PC-9 (cell line): ENCODE data around the gene DNAI4. TPM values are rescaled to one million over a fixed set of nuclear protein-coding genes. Genes with fewer than 3 reads are reported as not detected.

Experiments used
- BruUV-seq: library from RNA; stranded (reverse); fragments of 400-500 nt; replicated peaks from 2 replicates; lab custom pipeline; 2021; lab: Mats Ljungman, UMichigan
- CTCF ChIA-PET: fragments of 300-600 bp; sonication (Branson Sonifier 250); formaldehyde crosslinking; loops from one replicate; lab custom pipeline; 2022; ENCODE audit warnings: antibody characterized with exemption; lab: Charles Lee
- POLR2A ChIA-PET: fragments of 300-600 bp; sonication (Branson Sonifier 250); formaldehyde crosslinking; loops from one replicate; lab custom pipeline; 2022; ENCODE audit warnings: antibody characterized with exemption; ENCODE audit not compliant: unreplicated experiment; lab: Charles Lee
- DNase-seq, 2 experiments: peaks; one replicate each; pipeline versions ENCODE4 v3.0.0 to v3.0.0-alpha.2; 2015 to 2022; ENCODE audit warnings: mixed read lengths in 1 of 2
- H2AFZ ChIP-seq: fragments of 200-600 bp; sonication (generic); 2 replicates; pipeline ENCODE4 v1.8.1; 2017; ENCODE audit warnings: antibody characterized with exemption
- H3F3A ChIP-seq: fragments of 200-600 bp; sonication (generic); 2 replicates; pipeline ENCODE4 v1.8.1; 2017; ENCODE audit warnings: antibody characterized with exemption, mild to moderate bottlenecking, low read depth; ENCODE audit not compliant: insufficient read depth
- H3K27ac ChIP-seq: fragments of 200-600 bp; sonication (generic); 2 replicates; pipeline ENCODE4 v1.6.1; 2016; ENCODE audit warnings: mixed run types
- H3K27me3 ChIP-seq: fragments of 200-600 bp; sonication (generic); 2 replicates; pipeline ENCODE4 v1.6.1; 2016; ENCODE audit warnings: low read depth, mixed run types; ENCODE audit not compliant: insufficient read depth
- H3K36me3 ChIP-seq: fragments of 200-600 bp; sonication (generic); 2 replicates; pipeline ENCODE4 v1.6.1; 2016; ENCODE audit warnings: low read depth, mixed run types
- H3K4me1 ChIP-seq: fragments of 200-600 bp; sonication (generic); replicated peaks from 2 replicates; pipeline ENCODE4 v1.6.1; 2016; ENCODE audit warnings: mixed run types; ENCODE audit not compliant: insufficient read depth
- H3K4me2 ChIP-seq: fragments of 200-600 bp; sonication (generic); 2 replicates; pipeline ENCODE4 v1.6.1; 2017; ENCODE audit warnings: mixed run types
- H3K4me3 ChIP-seq: fragments of 200-600 bp; sonication (generic); 2 replicates; pipeline ENCODE4 v1.6.1; 2016; ENCODE audit warnings: mixed run types
- H3K79me2 ChIP-seq: fragments of 200-600 bp; sonication (generic); 2 replicates; pipeline ENCODE4 v1.6.1; 2017; ENCODE audit warnings: low read depth, mixed run types
- H3K9me2 ChIP-seq: fragments of 200-600 bp; sonication (generic); 2 replicates; pipeline ENCODE4 v1.8.1; 2017; ENCODE audit warnings: mild to moderate bottlenecking; ENCODE audit not compliant: insufficient read depth
- H3K9me3 ChIP-seq: fragments of 200-600 bp; sonication (generic); 2 replicates; pipeline ENCODE4 v1.8.1; 2016; ENCODE audit warnings: low read depth; ENCODE audit not compliant: insufficient read depth
- H4K20me1 ChIP-seq: fragments of 200-600 bp; sonication (generic); 2 replicates; pipeline ENCODE4 v1.8.1; 2017; ENCODE audit not compliant: insufficient read depth
- EZH2 ChIP-seq: fragments of 200-600 bp; sonication (generic); IDR thresholded peaks from 2 replicates; pipeline ENCODE4 v1.8.0; 2017; ENCODE audit warnings: antibody characterized with exemption, low read depth
- intact Hi-C: fragments of 100-400 bp; cut with micrococcal nuclease; formaldehyde crosslinking; loops from one replicate; pipeline ENCODE4 v1.10.0; 2022; ENCODE audit not compliant: unreplicated experiment
- total RNA-seq: library from RNA; stranded (reverse); gene quantifications from 2 replicates; pipeline ENCODE4 v1.2.3, GENCODE V29; 2021
- TF ChIP-seq, protein P1 (sequence below): fragments of 200-600 bp; sonication (generic); conservative IDR thresholded peaks from 2 replicates; pipeline ENCODE4 v1.6.1; 2017; ENCODE audit warnings: mixed run types, antibody characterized with exemption, mild to moderate bottlenecking, moderate library complexity

DNAI4 gene
- total RNA-seq, 1 experiment from 2014 or later: 12.6 TPM

DNA sequence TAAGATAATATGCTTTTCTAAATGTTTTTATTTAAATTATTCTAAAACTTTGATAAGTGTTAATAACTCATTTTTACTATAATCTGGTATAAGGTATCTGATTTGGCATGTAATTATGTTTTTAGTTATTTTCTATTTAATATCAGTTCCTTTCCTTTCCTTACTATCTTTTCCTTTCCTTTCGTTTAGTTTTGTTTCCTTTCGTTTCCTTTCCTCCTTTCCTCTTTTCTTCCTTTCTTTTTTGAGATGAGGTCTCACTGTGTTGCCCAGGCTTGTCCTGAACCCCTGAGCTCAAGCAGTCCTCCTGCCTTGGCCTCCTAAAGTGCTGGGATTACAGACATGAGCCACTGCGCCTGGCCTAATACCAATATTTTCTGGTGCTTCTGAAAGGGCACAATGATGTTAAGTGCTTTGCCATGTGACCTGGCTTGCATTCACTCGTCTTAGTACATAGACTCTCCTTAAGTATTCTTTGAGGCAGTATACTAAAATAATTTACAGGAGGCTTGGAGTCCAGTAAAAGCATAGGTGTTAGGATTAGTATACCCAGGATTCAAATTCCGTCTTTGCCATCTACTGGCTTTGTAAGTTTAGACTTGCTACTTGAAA is 18.8 kb upstream of the DNAI4 start:
- peak overlapping the region; percentile 76 for H3K27ac ChIP-seq
- BruUV-seq: no TSS peak
- ChIA-PET POLR2A (no interaction called here), CTCF (no interaction called here)
- no peaks in the 10 kb centered on the region for H3K9me2 ChIP-seq
- H3K36me3 ChIP-seq: peaks cover 21% of the 10 kb centered on the region
- TF ChIP-seq, protein P1, sequence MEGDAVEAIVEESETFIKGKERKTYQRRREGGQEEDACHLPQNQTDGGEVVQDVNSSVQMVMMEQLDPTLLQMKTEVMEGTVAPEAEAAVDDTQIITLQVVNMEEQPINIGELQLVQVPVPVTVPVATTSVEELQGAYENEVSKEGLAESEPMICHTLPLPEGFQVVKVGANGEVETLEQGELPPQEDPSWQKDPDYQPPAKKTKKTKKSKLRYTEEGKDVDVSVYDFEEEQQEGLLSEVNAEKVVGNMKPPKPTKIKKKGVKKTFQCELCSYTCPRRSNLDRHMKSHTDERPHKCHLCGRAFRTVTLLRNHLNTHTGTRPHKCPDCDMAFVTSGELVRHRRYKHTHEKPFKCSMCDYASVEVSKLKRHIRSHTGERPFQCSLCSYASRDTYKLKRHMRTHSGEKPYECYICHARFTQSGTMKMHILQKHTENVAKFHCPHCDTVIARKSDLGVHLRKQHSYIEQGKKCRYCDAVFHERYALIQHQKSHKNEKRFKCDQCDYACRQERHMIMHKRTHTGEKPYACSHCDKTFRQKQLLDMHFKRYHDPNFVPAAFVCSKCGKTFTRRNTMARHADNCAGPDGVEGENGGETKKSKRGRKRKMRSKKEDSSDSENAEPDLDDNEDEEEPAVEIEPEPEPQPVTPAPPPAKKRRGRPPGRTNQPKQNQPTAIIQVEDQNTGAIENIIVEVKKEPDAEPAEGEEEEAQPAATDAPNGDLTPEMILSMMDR: no peak
- TF ChIP-seq EZH2: no peak
- no peaks in the 10 kb centered on the region for H3K9me3 ChIP-seq
- intact Hi-C loops: no loop called here
- H3K79me2 ChIP-seq: peaks cover 73% of the 10 kb centered on the region
- peaks cover 14% of the 10 kb centered on the region; the same call in 1 of the 2 replicates for H3F3A ChIP-seq
- no peaks in the 10 kb centered on the region for H3K27me3 ChIP-seq
- H2AFZ ChIP-seq: no peak overlapping the region
- H3K4me2 ChIP-seq: no peak overlapping the region
- H3K4me3 ChIP-seq: no peak overlapping the region
- peaks cover 8% of the 10 kb centered on the region; the same call in 1 of the 2 replicates for H4K20me1 ChIP-seq
- H3K4me1 ChIP-seq: peaks cover 15% of the 10 kb centered on the region
- DNase-seq: no peak

DNA sequence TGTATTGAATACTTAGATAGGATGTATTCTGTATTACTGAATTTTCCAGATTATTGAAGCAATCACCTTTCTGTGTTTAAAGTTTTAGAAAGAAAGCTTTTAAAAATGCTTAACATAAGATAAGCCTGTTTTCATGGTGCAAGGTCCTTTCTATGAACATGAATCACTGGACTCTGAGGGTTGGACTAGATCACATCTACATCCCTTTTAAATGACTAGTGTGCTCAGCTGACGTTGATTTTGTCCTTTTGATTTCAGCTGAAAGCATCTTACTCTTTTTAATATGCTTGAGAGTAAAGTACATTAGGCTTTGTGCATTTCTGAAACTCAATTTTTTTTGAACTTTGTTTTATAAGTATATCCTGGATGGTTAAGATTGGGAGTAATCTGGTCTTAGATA is 16.3 kb upstream of the DNAI4 start:
- Histone ChIP-seq H4K20me1 (peaks cover 14% of the 10 kb centered on the region; the same call in 1 of the 2 replicates), H3K9me2 (no peaks in the 10 kb centered on the region), H3K27me3 (no peaks in the 10 kb centered on the region), H3K36me3 (0 out of 2 replicates have a peak, but pooled peaks cover 4% of the 10 kb centered on the region), H3K79me2 (peaks cover 79% of the 10 kb centered on the region), H3K4me3 (no peak overlapping the region), H3F3A (peaks cover 14% of the 10 kb centered on the region; the same call in 1 of the 2 replicates), H2AFZ (no peak overlapping the region), H3K27ac (no peak overlapping the region), H3K4me1 (peaks cover 24% of the 10 kb centered on the region), H3K9me3 (no peaks in the 10 kb centered on the region), H3K4me2 (no peak overlapping the region)
- DNase-seq: no peak
- intact Hi-C loops: no loop called here
- POLR2A ChIA-PET: no interaction called here
- TF ChIP-seq, protein P1: no peak
- TF ChIP-seq EZH2: no peak
- no TSS peak for BruUV-seq
- CTCF ChIA-PET: no interaction called here

DNA sequence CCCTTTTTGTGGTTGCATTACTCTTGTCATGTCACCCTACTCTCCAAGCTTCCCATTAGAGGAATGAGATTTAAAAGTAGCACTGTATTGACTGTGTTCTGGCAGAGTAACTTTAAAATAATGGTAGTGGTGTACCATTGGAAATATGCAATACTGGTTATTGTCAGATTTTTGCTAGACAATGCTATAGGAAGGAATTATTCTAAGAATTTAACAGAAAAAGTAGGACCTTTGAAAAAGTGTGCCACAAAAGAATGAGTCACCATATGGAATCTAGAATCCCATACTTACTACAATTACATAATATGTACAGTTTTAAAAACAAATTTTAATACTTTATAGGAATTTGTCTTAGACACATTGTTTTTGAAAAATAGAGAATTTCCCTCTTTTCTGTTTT is 14.0 kb upstream of the DNAI4 start:
- Histone ChIP-seq H3K4me2 (0 out of 2 replicates have a peak overlapping the region, but pooled peaks have one; percentile 5), H3K27ac (no peak overlapping the region), H3F3A (peaks cover 3% of the 10 kb centered on the region; the same call in 1 of the 2 replicates), H3K4me3 (no peak overlapping the region), H3K4me1 (peaks cover 16% of the 10 kb centered on the region), H3K36me3 (0 out of 2 replicates have a peak, but pooled peaks cover 4% of the 10 kb centered on the region), H3K79me2 (peaks cover 87% of the 10 kb centered on the region), H3K9me2 (no peaks in the 10 kb centered on the region), H3K9me3 (no peaks in the 10 kb centered on the region), H4K20me1 (peaks cover 10% of the 10 kb centered on the region; the same call in 1 of the 2 replicates), H2AFZ (no peak overlapping the region), H3K27me3 (no peaks in the 10 kb centered on the region)
- POLR2A ChIA-PET: interaction anchor here (0.6 kb wide), 1 partner anchor 115 kb away, joined by 3 read pairs; no protein-coding TSS in a partner anchor
- TF ChIP-seq, protein P1: no peak
- no peak for TF ChIP-seq EZH2
- no peak for DNase-seq
- BruUV-seq: no TSS peak
- CTCF ChIA-PET: no interaction called here
- intact Hi-C loops: loop anchor here (10.0 kb wide), 1 partner anchor 746 kb away; the partner anchor contains the start of gene GADD45A
